ENCODE measurements around the gene MACC1. TPM values are rescaled to one million over a fixed set of nuclear protein-coding genes. Genes with fewer than 3 reads are reported as not detected.

MACC1 gene
- total and polyA plus RNA-seq, 2 donors (not counting 3 experiments of a cell fraction or from before 2014, with no cell fraction given) = not detected

DNA sequence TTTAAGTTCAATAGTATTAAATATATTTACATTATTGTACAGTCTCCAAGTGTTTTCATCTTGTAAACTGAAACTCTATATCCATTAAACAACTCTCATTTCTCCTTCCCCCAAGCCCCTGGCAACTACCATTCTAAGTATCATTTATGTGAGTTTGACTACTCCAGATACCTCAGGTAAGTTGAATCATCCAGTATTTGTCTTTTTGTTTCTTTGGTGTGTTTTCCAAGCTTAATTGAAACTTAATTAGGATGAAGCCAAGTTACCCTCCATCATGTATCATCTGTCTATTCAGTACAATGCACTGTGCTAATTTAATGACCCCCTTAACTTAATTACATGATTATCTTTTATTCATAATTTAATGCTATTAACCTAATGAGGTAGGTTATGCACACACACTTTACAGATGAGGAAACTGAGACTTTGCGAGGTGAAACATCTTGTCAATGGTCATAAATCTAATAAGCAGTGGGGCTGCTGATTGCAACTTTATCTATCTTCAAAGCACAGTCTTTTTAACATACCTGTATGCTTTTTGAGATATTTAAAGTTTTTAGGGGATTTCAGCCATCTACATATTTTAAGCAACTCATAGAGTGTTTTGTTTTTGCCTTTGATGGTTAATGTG, 663 bp downstream of the MACC1 start:
- H3K36me3 ChIP-seq (ENCODE audit: control insufficient read depth in 2 of 2, extremely low read depth in 1 of 2, insufficient read depth in 2 of 2, low read length in 2 of 2) = no peaks in the 10 kb centered on the region
- H2AFZ ChIP-seq (ENCODE audit: low read depth, low read length) = no peak overlapping the region
- no peaks in the 10 kb centered on the region for H3K9me1 ChIP-seq (replicated peaks; ENCODE audit: control insufficient read depth, extremely low read depth, insufficient read depth, low read length)
- no peaks in the 10 kb centered on the region for H4K20me1 ChIP-seq (replicated peaks; ENCODE audit: control insufficient read depth, extremely low read depth, insufficient read depth, low read length)
- no peak overlapping the region for H3K27ac ChIP-seq (ENCODE audit: insufficient read depth, low read depth, low read length)
- BruUV-seq (replicated peaks) = no TSS peak
- H3K79me2 ChIP-seq (ENCODE audit: control insufficient read depth, insufficient read depth, low read length) = no peaks in the 10 kb centered on the region
- TF ChIP-seq POLR2A (IDR thresholded peaks at IDR 0.05; ENCODE audit: low read depth, low read length) = no peak
- H3K4me1 ChIP-seq (ENCODE audit: control insufficient read depth, extremely low read depth, insufficient read depth, low read length) = peaks cover 21% of the 10 kb centered on the region
- DNase-seq (ENCODE audit: low read depth, low spot score) (no peak), FAIRE-seq (no peak)
- dilution Hi-C loops (cut with MboI; ENCODE audit: extremely low pct_ligation_motif_present, low sequenced_read_pairs) = loop anchor here (25.0 kb wide), 1 partner anchor 96 kb away; no protein-coding TSS in a partner anchor
- H3K9ac ChIP-seq (replicated peaks; ENCODE audit: extremely low read depth, insufficient read depth, low read length) = no peak overlapping the region
- ChIA-PET POLR2A (no interaction called here), CTCF (interaction anchor here (1.0 kb wide), 1 partner anchor 14 kb away, joined by 3 read pairs; no protein-coding TSS in a partner anchor)
- no peak overlapping the region for H3K4me2 ChIP-seq (ENCODE audit: insufficient read depth, low read length)
- H3K4me3 ChIP-seq (replicated peaks in 1 of 3; ENCODE audit: insufficient read depth in 1 of 3, low read depth in 1 of 3, low read length in 3 of 3) = no peak overlapping the region
- H3K27me3 ChIP-seq (ENCODE audit: control insufficient read depth in 2 of 2, insufficient read depth in 2 of 2, low read length in 2 of 2) = no peaks in the 10 kb centered on the region
- intact Hi-C loops (cut with micrococcal nuclease) = loop anchor here (10.0 kb wide), 1 partner anchor 298 kb away; no protein-coding TSS in a partner anchor
- no peaks in the 10 kb centered on the region for H3K9me3 ChIP-seq (replicated peaks; ENCODE audit: control insufficient read depth, insufficient read depth, low read length)

DNA sequence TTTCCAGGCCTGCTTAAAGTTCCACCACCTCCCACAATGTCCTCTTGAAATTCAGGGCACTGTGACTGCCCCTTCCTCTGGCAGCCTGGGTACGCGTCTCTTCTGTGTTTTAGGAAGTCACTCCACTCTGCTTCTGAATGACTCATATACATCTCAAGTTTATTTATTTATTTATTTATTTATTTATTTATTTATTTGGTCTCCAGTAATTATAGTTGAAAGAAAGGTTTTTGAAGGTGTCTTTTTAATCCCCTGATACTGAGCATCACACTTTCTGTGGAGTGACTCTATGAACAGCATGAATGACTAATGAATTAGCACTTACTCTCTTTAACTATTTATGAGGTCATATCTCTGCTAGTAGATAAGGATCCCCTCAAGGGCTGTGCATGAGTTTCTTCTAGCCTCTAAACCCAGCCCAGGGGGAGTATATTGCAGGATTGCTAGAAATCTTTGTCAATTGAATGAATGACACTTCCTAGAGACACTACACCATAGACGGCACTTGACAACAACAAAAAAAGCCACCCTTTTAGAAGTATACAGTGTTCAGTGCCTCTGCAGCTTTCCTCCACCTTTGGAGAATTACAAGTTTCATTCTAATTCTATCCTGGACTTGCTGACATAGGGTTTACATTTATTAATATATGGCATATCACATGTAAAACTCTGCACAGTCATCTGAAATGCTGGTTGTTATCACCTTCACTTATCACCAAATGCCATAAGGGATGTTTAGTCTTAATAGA, 2.1 kb downstream of the MACC1 start:
- Histone ChIP-seq H3K27ac (ENCODE audit: insufficient read depth, low read depth, low read length) (no peak overlapping the region), H3K79me2 (ENCODE audit: control insufficient read depth, insufficient read depth, low read length) (no peaks in the 10 kb centered on the region), H4K20me1 (replicated peaks; ENCODE audit: control insufficient read depth, extremely low read depth, insufficient read depth, low read length) (no peaks in the 10 kb centered on the region), H3K4me1 (ENCODE audit: control insufficient read depth, extremely low read depth, insufficient read depth, low read length) (peaks cover 11% of the 10 kb centered on the region), H3K9me1 (replicated peaks; ENCODE audit: control insufficient read depth, extremely low read depth, insufficient read depth, low read length) (no peaks in the 10 kb centered on the region), H3K4me2 (ENCODE audit: insufficient read depth, low read length) (no peak overlapping the region), H3K27me3 (ENCODE audit: control insufficient read depth in 2 of 2, insufficient read depth in 2 of 2, low read length in 2 of 2) (no peaks in the 10 kb centered on the region), H3K36me3 (ENCODE audit: control insufficient read depth in 2 of 2, extremely low read depth in 1 of 2, insufficient read depth in 2 of 2, low read length in 2 of 2) (no peaks in the 10 kb centered on the region), H3K9ac (replicated peaks; ENCODE audit: extremely low read depth, insufficient read depth, low read length) (no peak overlapping the region), H3K4me3 (replicated peaks in 1 of 3; ENCODE audit: insufficient read depth in 1 of 3, low read depth in 1 of 3, low read length in 3 of 3) (no peak overlapping the region), H3K9me3 (replicated peaks; ENCODE audit: control insufficient read depth, insufficient read depth, low read length) (no peaks in the 10 kb centered on the region), H2AFZ (ENCODE audit: low read depth, low read length) (no peak overlapping the region)
- ChIA-PET POLR2A (no interaction called here), CTCF (interaction anchor here (1.2 kb wide), 1 partner anchor 16 kb away, joined by 3 read pairs; no protein-coding TSS in a partner anchor)
- no TSS peak for BruUV-seq (replicated peaks)
- DNase-seq (ENCODE audit: low read depth, low spot score) (no peak), FAIRE-seq (no peak)
- intact Hi-C loops (cut with micrococcal nuclease) (loop anchor here (10.0 kb wide), 1 partner anchor 300 kb away; no protein-coding TSS in a partner anchor), dilution Hi-C loops (cut with MboI; ENCODE audit: extremely low pct_ligation_motif_present, low sequenced_read_pairs) (loop anchor here (25.0 kb wide), 1 partner anchor 97 kb away; no protein-coding TSS in a partner anchor)
- TF ChIP-seq GATA2 (IDR thresholded peaks at IDR 0.05; ENCODE audit: insufficient read depth, insufficient read length, low read depth, low read length) (no peak), POLR2A (IDR thresholded peaks at IDR 0.05; ENCODE audit: low read depth, low read length) (no peak), FOS (IDR thresholded peaks at IDR 0.05; ENCODE audit: borderline replicate concordance, insufficient read depth, low read length) (no peak), EZH2 (IDR thresholded peaks at IDR 0.05; ENCODE audit: borderline replicate concordance, low read depth, low read length, severe bottlenecking) (no peak), JUN (IDR thresholded peaks at IDR 0.05; ENCODE audit: borderline replicate concordance, insufficient read depth, insufficient read length, low read depth) (no peak)
- TF ChIP-seq, protein P1, sequence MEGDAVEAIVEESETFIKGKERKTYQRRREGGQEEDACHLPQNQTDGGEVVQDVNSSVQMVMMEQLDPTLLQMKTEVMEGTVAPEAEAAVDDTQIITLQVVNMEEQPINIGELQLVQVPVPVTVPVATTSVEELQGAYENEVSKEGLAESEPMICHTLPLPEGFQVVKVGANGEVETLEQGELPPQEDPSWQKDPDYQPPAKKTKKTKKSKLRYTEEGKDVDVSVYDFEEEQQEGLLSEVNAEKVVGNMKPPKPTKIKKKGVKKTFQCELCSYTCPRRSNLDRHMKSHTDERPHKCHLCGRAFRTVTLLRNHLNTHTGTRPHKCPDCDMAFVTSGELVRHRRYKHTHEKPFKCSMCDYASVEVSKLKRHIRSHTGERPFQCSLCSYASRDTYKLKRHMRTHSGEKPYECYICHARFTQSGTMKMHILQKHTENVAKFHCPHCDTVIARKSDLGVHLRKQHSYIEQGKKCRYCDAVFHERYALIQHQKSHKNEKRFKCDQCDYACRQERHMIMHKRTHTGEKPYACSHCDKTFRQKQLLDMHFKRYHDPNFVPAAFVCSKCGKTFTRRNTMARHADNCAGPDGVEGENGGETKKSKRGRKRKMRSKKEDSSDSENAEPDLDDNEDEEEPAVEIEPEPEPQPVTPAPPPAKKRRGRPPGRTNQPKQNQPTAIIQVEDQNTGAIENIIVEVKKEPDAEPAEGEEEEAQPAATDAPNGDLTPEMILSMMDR (IDR thresholded peaks at IDR 0.05; ENCODE audit: extremely low read depth in 1 of 2, insufficient read depth in 1 of 2, low read depth in 1 of 2, low read length in 2 of 2) = no peak
- TF ChIP-seq, protein P2, sequence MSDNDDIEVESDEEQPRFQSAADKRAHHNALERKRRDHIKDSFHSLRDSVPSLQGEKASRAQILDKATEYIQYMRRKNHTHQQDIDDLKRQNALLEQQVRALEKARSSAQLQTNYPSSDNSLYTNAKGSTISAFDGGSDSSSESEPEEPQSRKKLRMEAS (IDR thresholded peaks at IDR 0.05; ENCODE audit: insufficient read depth, insufficient read length) = no peak
